Esophagus squamous epithelium (tissue), 5 donors: ENCODE data around the gene EFCAB7. TPM values are rescaled to one million over a fixed set of nuclear protein-coding genes. Genes with fewer than 3 reads are reported as not detected.

Experiments
- DNase-seq: peaks from one replicate; lab custom pipeline; 2025; lab: John Stamatoyannopoulos, UW
- H3K27ac ChIP-seq, 4 donors: fragments of 200-600 bp; sonication (generic); one replicate each; pipeline ENCODE4 v1.5.1; 2016 to 2019; ENCODE audit warnings: mild to moderate bottlenecking in 1 of 4
- H3K27me3 ChIP-seq, 4 donors: fragments of 200-600 bp; sonication (generic); 1 replicate in 3 of 4; 2 replicates in 1 of 4; pipeline versions ENCODE4 v1.5.1 to v1.6.0; 2017 to 2021; ENCODE audit warnings: antibody characterized with exemption in 1 of 4
- H3K36me3 ChIP-seq, 3 donors: fragments of 200-600 bp; sonication (generic); one replicate each; pipeline ENCODE4 v1.5.1; 2016 to 2019
- H3K4me1 ChIP-seq, 3 donors: fragments of 200-600 bp; sonication (generic); one replicate each; pipeline ENCODE4 v1.5.1; 2017 to 2019
- H3K4me3 ChIP-seq, 4 donors: fragments of 200-600 bp; sonication (generic); 1 replicate in 3 of 4; 2 replicates in 1 of 4; pipeline ENCODE4 v1.5.1; 2016 to 2019; ENCODE audit warnings: mild to moderate bottlenecking in 2 of 4, moderate library complexity in 1 of 4
- H3K9me3 ChIP-seq, 3 donors: fragments of 200-600 bp; sonication (generic); one replicate each; pipeline ENCODE4 v1.5.1; 2016 to 2019
- POLR2A ChIP-seq, 4 donors: fragments of 450-650 bp; IDR thresholded peaks; one replicate each; pipeline ENCODE4 v1.6.1; 2017; ENCODE audit warnings: antibody characterized with exemption in 4 of 4, mild to moderate bottlenecking in 4 of 4, moderate library complexity in 3 of 4
- WGBS, 2 donors: methylation state at CpG; one replicate each; pipeline ENCODE4 v1.1.5; 2018; 5-methylcytosine and 5-hydroxymethylcytosine counted together
- intact Hi-C: fragments of 100-400 bp; cut with DNase I; formaldehyde crosslinking; loops from one replicate; pipeline ENCODE4 v1.15.0; 2022
- total RNA-seq, 4 donors: library from RNA; depleted of rRNA; stranded (reverse); fragments of >200 nt; gene quantifications; one replicate each; pipeline ENCODE4 v1.1.0, GENCODE V29; 2016
- TF ChIP-seq, protein P1 (sequence below), 6 experiments: fragments of 450-650 bp in 4 of 6; fragments of 200-600 bp in 2 of 6; sonication (generic) in 2 of 6; IDR thresholded peaks; one replicate each; pipeline ENCODE4 v1.5.1; 2016 to 2019; ENCODE audit warnings: antibody characterized with exemption in 6 of 6, mild to moderate bottlenecking in 4 of 6, moderate library complexity in 4 of 6
- donor health status: DM: yes; HTN: yes; CAD: no.

The EFCAB7 gene
- total RNA-seq, 4 donors from 2014 or later, result 1.1 to 4.2 (median 2.7) TPM

- Histone ChIP-seq H3K9me3 (no peaks in the 10 kb centered on the region), H3K36me3 (no peaks in the 10 kb centered on the region), H3K4me3 (no peak overlapping the region), H3K27me3 (no peaks in the 10 kb centered on the region), H3K27ac (no peak overlapping the region), H3K4me1 (no peaks in the 10 kb centered on the region)
- TF ChIP-seq POLR2A (IDR thresholded peaks at IDR 0.05), result no peak
- TF ChIP-seq, protein P1, sequence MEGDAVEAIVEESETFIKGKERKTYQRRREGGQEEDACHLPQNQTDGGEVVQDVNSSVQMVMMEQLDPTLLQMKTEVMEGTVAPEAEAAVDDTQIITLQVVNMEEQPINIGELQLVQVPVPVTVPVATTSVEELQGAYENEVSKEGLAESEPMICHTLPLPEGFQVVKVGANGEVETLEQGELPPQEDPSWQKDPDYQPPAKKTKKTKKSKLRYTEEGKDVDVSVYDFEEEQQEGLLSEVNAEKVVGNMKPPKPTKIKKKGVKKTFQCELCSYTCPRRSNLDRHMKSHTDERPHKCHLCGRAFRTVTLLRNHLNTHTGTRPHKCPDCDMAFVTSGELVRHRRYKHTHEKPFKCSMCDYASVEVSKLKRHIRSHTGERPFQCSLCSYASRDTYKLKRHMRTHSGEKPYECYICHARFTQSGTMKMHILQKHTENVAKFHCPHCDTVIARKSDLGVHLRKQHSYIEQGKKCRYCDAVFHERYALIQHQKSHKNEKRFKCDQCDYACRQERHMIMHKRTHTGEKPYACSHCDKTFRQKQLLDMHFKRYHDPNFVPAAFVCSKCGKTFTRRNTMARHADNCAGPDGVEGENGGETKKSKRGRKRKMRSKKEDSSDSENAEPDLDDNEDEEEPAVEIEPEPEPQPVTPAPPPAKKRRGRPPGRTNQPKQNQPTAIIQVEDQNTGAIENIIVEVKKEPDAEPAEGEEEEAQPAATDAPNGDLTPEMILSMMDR (IDR thresholded peaks at IDR 0.05), result no peak
- intact Hi-C loops, result no loop called here
- 98 to 99% methylated on average over 4 of the region's 4 CpGs for WGBS, 2 donors
- no peak for DNase-seq
Observed at GRCh38 chr1:63601463-63601862, 78.1 kb downstream of the EFCAB7 start.

DNA sequence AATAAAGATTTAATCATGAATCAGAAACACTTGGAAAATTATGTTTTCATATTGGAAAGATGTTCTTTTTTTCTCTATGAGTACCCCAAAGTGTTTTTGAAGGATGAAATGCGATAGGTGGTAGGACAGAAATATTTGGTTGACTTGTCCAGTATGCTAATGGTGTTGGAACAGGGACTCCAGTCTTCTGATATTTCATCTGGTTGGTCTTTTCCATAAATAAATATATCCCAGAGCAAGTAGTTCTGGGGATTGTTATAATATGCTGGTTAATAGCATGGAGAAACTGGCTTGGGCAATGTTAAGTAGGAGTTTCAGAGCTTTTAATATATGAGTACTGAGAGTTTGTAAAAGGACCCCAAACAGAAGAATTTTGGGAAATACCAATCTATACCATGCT, 78.6 kb downstream of the EFCAB7 start:
- H3K9me3 ChIP-seq, result no peaks in the 10 kb centered on the region
- WGBS, 2 donors, result 100% methylated on average over 1 of the region's 1 CpG
- no peaks in the 10 kb centered on the region for H3K27me3 ChIP-seq
- H3K27ac ChIP-seq, result no peak overlapping the region
- H3K36me3 ChIP-seq, result no peaks in the 10 kb centered on the region
- no peak for TF ChIP-seq POLR2A (IDR thresholded peaks at IDR 0.05)
- TF ChIP-seq, protein P1 (IDR thresholded peaks at IDR 0.05), result no peak
- no peak overlapping the region for H3K4me3 ChIP-seq
- intact Hi-C loops, result no loop called here
- no peak for DNase-seq
- no peaks in the 10 kb centered on the region for H3K4me1 ChIP-seq

DNA sequence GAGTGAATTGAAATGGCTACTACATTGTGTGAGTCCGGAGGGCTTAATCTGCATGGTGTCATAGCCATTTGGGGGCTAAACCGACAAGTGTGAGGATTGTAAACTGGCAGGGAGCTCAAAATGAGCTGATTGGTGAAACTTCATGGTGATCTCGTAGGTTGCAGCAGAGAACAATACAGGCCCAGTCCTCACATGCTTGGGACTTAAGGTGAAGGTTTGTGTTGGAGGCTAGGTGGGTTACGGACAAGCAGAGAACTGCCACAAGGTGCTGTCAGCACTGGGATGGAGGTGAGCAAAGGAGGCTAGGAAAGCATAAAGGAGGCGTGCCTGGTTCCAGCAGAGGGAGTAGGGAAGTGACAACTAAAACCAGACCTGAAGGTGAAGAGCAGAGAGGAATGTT, 79.3 kb downstream of the EFCAB7 start:
- intact Hi-C loops, result no loop called here
- no peak for TF ChIP-seq POLR2A (IDR thresholded peaks at IDR 0.05)
- TF ChIP-seq, protein P1 (IDR thresholded peaks at IDR 0.05), result no peak
- no peaks in the 10 kb centered on the region for H3K4me1 ChIP-seq
- H3K36me3 ChIP-seq, result no peaks in the 10 kb centered on the region
- no peak overlapping the region for H3K27ac ChIP-seq
- H3K27me3 ChIP-seq, result no peaks in the 10 kb centered on the region
- WGBS, 2 donors, result 78 to 80% methylated on average over 5 of the region's 5 CpGs
- DNase-seq, result no peak
- no peaks in the 10 kb centered on the region for H3K9me3 ChIP-seq
- H3K4me3 ChIP-seq, result no peak overlapping the region

DNA sequence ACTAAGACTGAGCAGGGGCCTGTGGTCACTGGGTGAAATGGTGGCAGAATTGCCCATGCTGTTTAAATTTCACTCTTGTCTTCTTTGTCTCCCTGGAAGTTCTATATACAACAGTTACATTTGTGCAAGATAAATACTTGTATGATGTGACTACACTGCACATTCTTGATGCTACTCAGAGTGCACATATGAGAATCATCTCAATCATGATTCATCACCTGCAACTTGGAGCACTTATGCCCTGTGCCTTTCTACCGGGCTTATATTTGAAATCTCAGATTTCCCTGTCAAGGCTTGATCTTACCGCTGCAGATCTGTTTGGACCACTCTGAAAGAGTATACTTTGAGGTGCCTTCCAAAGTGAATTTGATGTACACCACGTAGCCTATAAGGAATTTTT, 80.5 kb downstream of the EFCAB7 start:
- Histone ChIP-seq H3K4me1 (no peaks in the 10 kb centered on the region), H3K4me3 (no peak overlapping the region), H3K27me3 (no peaks in the 10 kb centered on the region), H3K9me3 (no peaks in the 10 kb centered on the region), H3K27ac (no peak overlapping the region), H3K36me3 (no peaks in the 10 kb centered on the region)
- 94 to 95% methylated on average over 3 of the region's 3 CpGs for WGBS, 2 donors
- intact Hi-C loops, result no loop called here
- TF ChIP-seq, protein P1 (IDR thresholded peaks at IDR 0.05), result no peak
- no peak for DNase-seq

DNA sequence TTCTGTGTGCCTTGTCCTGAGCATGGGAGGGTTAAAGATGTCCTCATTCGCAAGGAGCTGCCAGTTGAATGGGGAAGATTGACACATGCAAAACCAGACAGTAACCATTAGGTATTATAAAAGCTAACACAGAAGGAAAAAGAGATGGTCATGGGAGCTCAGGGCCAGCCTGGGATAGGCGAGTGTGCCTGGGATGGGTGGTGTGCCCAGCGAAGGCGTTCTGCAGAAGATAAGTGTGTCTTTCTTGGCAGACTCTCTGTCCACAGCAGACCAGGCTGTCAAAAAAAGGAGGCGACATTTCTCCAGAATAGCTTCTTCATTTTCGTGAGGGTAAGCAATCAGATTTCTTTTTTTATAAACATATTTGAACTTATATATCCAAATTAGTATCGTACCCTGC, 84.0 kb downstream of the EFCAB7 start:
- intact Hi-C loops, result no loop called here
- no peaks in the 10 kb centered on the region for H3K36me3 ChIP-seq
- peaks cover 0 to under 1% (median 0%) of the 10 kb centered on the region in 3 donors for H3K4me1 ChIP-seq
- H3K27me3 ChIP-seq, result no peaks in the 10 kb centered on the region
- DNase-seq, result no peak
- no peak overlapping the region for H3K27ac ChIP-seq
- TF ChIP-seq, protein P1 (IDR thresholded peaks at IDR 0.05), result no peak
- no peak for TF ChIP-seq POLR2A (IDR thresholded peaks at IDR 0.05)
- H3K4me3 ChIP-seq, result no peak overlapping the region
- H3K9me3 ChIP-seq, result no peaks in the 10 kb centered on the region
- WGBS, 2 donors, result 91 to 93% methylated on average over 7 of the region's 7 CpGs
